K562 (cell line): ENCODE measurements around the gene OPA3. TPM values are rescaled to one million over a fixed set of nuclear protein-coding genes. Genes with fewer than 3 reads are reported as not detected.

Source experiments
- ATAC-seq: fragments of 200-7000 bp; cut with Tn5 transposase; 3 replicates; pipeline ENCODE4 v1.9.1; 2020; ENCODE audit warnings: moderate library complexity
- BruUV-seq: library from RNA; stranded (reverse); fragments of 400-500 nt; replicated peaks from 2 replicates; lab custom pipeline; 2021; lab: Mats Ljungman, UMichigan
- CTCF ChIA-PET: fragments of 300-600 bp; formaldehyde crosslinking; extraction: SDS; loops from one replicate; lab custom pipeline; 2021; ENCODE audit warnings: low intra/inter-chr PET ratio; lab: Yijun Ruan, JAX
- POLR2A ChIA-PET: fragments of 300-600, 350-650 bp; sonication (Branson Sonifier 250); formaldehyde crosslinking; extraction: SDS; loops from one replicate; lab custom pipeline; 2021; ENCODE audit warnings: antibody characterized with exemption, inconsistent platforms; lab: Yijun Ruan, JAX
- DNase-seq, 4 experiments: peaks; one replicate each; pipeline versions ENCODE4 v3.0.0 to v3.0.0-alpha.2; 2011 to 2018; ENCODE audit warnings: low spot score in 3 of 4, mixed read lengths in 3 of 4; ENCODE audit errors: extremely low read depth in 1 of 4
- FAIRE-seq: peaks from 2 replicates; lab custom pipeline; 2011; peaks lifted over from hg19 to GRCh38; lab: Jason Lieb, UNC
- H2AFZ ChIP-seq: 2 replicates; pipeline ENCODE4 v1.6.0; 2011; ENCODE audit warnings: low read depth, low read length, control low read depth, inconsistent platforms
- H3K27ac ChIP-seq: fragments of 200-600 bp; 3 replicates; pipeline ENCODE4 v1.8.0; 2011; ENCODE audit warnings: low read depth, mild to moderate bottlenecking, control low read depth, inconsistent platforms, low read length, moderate library complexity, mixed read lengths; ENCODE audit errors: extremely low read depth
- H3K27me3 ChIP-seq, 2 experiments: fragments of 300-600 bp in 1 of 2; 2 replicates in 1 of 2; 3 replicates in 1 of 2; pipeline versions ENCODE4 v1.6.0 to v1.8.0; 2011; ENCODE audit warnings: inconsistent platforms in 2 of 2, low read length in 2 of 2, mild to moderate bottlenecking in 1 of 2, mixed read lengths in 1 of 2, moderate library complexity in 1 of 2; ENCODE audit not compliant: control insufficient read depth in 2 of 2, insufficient read depth in 2 of 2
- H3K36me3 ChIP-seq: fragments of 300-600 bp; 3 replicates; pipeline ENCODE4 v1.8.0; 2011; ENCODE audit warnings: mild to moderate bottlenecking, low read length, inconsistent platforms; ENCODE audit not compliant: control insufficient read depth, insufficient read depth
- H3K4me1 ChIP-seq, 2 experiments: fragments of 200-600 bp in 1 of 2; replicated peaks in 1 of 2; 2 replicates in 1 of 2; 3 replicates in 1 of 2; pipeline versions ENCODE4 v1.5.1 to v1.8.0; 2011; ENCODE audit warnings: inconsistent platforms in 2 of 2, low read length in 2 of 2, mild to moderate bottlenecking in 1 of 2, mixed read lengths in 1 of 2, moderate library complexity in 1 of 2; ENCODE audit not compliant: control insufficient read depth in 2 of 2, insufficient read depth in 2 of 2
- H3K4me2 ChIP-seq: 2 replicates; pipeline ENCODE4 v1.6.1; 2011; ENCODE audit warnings: low read length, control low read depth, inconsistent platforms, mixed read lengths; ENCODE audit not compliant: insufficient read depth
- H3K4me3 ChIP-seq: fragments of 200-600 bp; sonication (generic), shearing (Covaris generic); 2 replicates; pipeline ENCODE4 v1.5.1; 2016; ENCODE audit warnings: control low read depth, inconsistent platforms
- H3K79me2 ChIP-seq: fragments of 200-600 bp; 3 replicates; pipeline ENCODE4 v1.8.0; 2011; ENCODE audit warnings: low read length, inconsistent platforms; ENCODE audit not compliant: control insufficient read depth, insufficient read depth
- H3K9ac ChIP-seq, 2 experiments: 2 replicates each; pipeline versions ENCODE4 v1.6.0 to v1.6.1; 2011; ENCODE audit warnings: low read depth in 2 of 2, low read length in 2 of 2, control low read depth in 1 of 2, inconsistent platforms in 1 of 2, mild to moderate bottlenecking in 1 of 2, mixed read lengths in 1 of 2; ENCODE audit not compliant: insufficient read depth in 1 of 2
- H3K9me1 ChIP-seq: one replicate; pipeline ENCODE4 v1.6.0; 2011; ENCODE audit warnings: inconsistent platforms, mild to moderate bottlenecking, low read length, moderate library complexity; ENCODE audit not compliant: control insufficient read depth, insufficient read depth
- H3K9me3 ChIP-seq: replicated peaks from 2 replicates; pipeline ENCODE4 v1.5.1; 2011; ENCODE audit warnings: low read depth, low read length, inconsistent platforms; ENCODE audit not compliant: control insufficient read depth, insufficient read depth
- H4K20me1 ChIP-seq: replicated peaks from 2 replicates; pipeline ENCODE4 v1.6.1; 2011; ENCODE audit warnings: low read length, inconsistent platforms, mixed read lengths; ENCODE audit not compliant: control insufficient read depth, insufficient read depth
- BCOR ChIP-seq: fragments of 450-650 bp; IDR thresholded peaks from 2 replicates; pipeline ENCODE4 v1.6.1; 2016
- HDAC2 ChIP-seq: fragments of 450-650 bp; IDR thresholded peaks from 2 replicates; pipeline ENCODE4 v1.6.1; 2016; ENCODE audit warnings: mild to moderate bottlenecking
- KAT2B ChIP-seq: IDR thresholded peaks from one replicate; pipeline ENCODE4 v1.6.1; 2012; ENCODE audit warnings: low read depth, mild to moderate bottlenecking, control low read depth, inconsistent platforms, low read length, moderate library complexity
- KDM1A ChIP-seq, 2 experiments: fragments of 450-650 bp; IDR thresholded peaks; 2 replicates each; pipeline ENCODE4 v1.6.1; 2016; ENCODE audit warnings: mild to moderate bottlenecking in 2 of 2
- NR2C2 ChIP-seq, 2 experiments: fragments of 200-800 bp in 1 of 2; sonication (Bioruptor generic) in 1 of 2; sonication (generic) in 1 of 2; formaldehyde crosslinking in 1 of 2; IDR thresholded peaks; 2 replicates each; pipeline versions ENCODE4 v1.6.1 to v1.8.0; 2016 to 2022; ENCODE audit warnings: mild to moderate bottlenecking in 1 of 2, missing compliant biosample characterization in 1 of 2, missing genetic modification characterization in 1 of 2, missing genetic modification reagents in 1 of 2
- RBM25 ChIP-seq: fragments of 200-400 bp; formaldehyde crosslinking; IDR thresholded peaks from 2 replicates; pipeline ENCODE4 v1.6.1; 2018; ENCODE audit warnings: low read length, low read depth, moderate library complexity; ENCODE audit not compliant: severe bottlenecking
- RCOR1 ChIP-seq, 2 experiments: IDR thresholded peaks; 2 replicates each; pipeline ENCODE4 v1.6.1; 2012; ENCODE audit warnings: low read depth in 2 of 2, low read length in 2 of 2, borderline replicate concordance in 1 of 2, improper control_type of control experiment in 1 of 2
- SMARCA5 ChIP-seq: fragments of 450-650 bp; IDR thresholded peaks from 2 replicates; pipeline ENCODE4 v1.6.1; 2016
- TRIM24 ChIP-seq, 2 experiments: fragments of 450-650 bp; IDR thresholded peaks; 2 replicates each; pipeline ENCODE4 v1.6.1; 2016
- ZFP36 ChIP-seq: fragments of 150-350 bp; IDR thresholded peaks from 2 replicates; pipeline ENCODE4 v1.6.1; 2018; ENCODE audit warnings: low read length, low read depth; ENCODE audit not compliant: partially characterized antibody
- WGBS: fragments of 100-300 bp; shearing (Covaris generic); methylation state at CpG from one replicate; pipeline ENCODE4 v1.1.6; 2016; ENCODE audit warnings: low coverage, mixed read lengths; ENCODE audit not compliant: insufficient coverage; ENCODE audit errors: missing lambda C conversion rate; 5-methylcytosine and 5-hydroxymethylcytosine counted together
- in situ Hi-C: fragments of 300-500 bp; cut with MboI; formaldehyde crosslinking; loops from 4 replicates; pipeline ENCODE4 v1.15.0; 2018; ENCODE audit warnings: inconsistent platforms, mixed read lengths
- intact Hi-C: fragments of 100-400 bp; cut with micrococcal nuclease; formaldehyde crosslinking; loops from 2 replicates; pipeline ENCODE4 v1.14.2; 2022
- polyA plus RNA-seq, 8 experiments: library from polyadenylated mRNA; depleted of rRNA in 4 of 8; stranded (reverse) in 5 of 8; unstranded in 3 of 8; fragments of >200 nt; fragmentation: Nextera tagmentation in 2 of 8; fragmentation: Illumina TruSeq in 1 of 8; extraction: Ambion mirVana in 2 of 8; extraction: Trizol in 1 of 8; gene quantifications; 2 replicates each; pipeline versions ENCODE4 v1.2.1 to v1.2.3, GENCODE V29; 2011 to 2014; ENCODE audit warnings: inconsistent platforms in 1 of 8, missing spikeins in 1 of 8
- total RNA-seq, 7 experiments: library from RNA; depleted of rRNA in 6 of 7; stranded (reverse); fragments of >200 nt in 6 of 7; fragmentation: Illumina TruSeq in 2 of 7; extraction: Trizol in 2 of 7; gene quantifications; 2 replicates each; pipeline versions ENCODE4 v1.2.1 to v1.2.3, GENCODE V29; 2011 to 2021; ENCODE audit warnings: low replicate concordance in 1 of 7
- TF ChIP-seq, protein P1 (sequence below): IDR thresholded peaks from 2 replicates; pipeline ENCODE4 v1.6.1; 2016; ENCODE audit warnings: missing genetic modification characterization, missing compliant biosample characterization

Gene OPA3
- total and polyA plus RNA-seq, 9 of the 15 experiments (the other 6 are each of a cell fraction or from before 2014, with no cell fraction given) = 1.4 to 18.8 (median 9.0) TPM

DNA sequence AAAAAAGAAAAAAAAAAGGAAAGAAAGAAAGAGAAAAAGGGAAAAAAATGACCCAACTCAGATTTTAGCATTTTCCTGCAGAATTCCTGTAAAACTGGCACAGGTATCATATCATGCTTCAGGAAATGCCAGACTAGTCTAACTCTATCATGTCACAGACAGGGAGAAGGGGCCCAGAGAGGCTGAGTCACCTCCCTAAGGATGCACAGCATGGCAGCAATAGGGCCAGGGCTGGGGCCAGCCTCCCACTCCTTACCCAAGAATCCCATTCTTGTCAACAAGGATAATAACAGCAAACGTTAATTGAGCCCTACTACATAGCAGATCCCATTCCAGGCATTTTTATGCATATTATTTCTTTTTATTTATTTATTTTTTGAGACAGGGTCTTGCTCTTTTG lies 8.9 kb upstream of the OPA3 start:
- H3K36me3 ChIP-seq = no peaks in the 10 kb centered on the region
- FAIRE-seq (no peak), DNase-seq (no peak), ATAC-seq (no peak)
- BruUV-seq = no TSS peak
- no peaks in the 10 kb centered on the region for H3K9me1 ChIP-seq
- no peaks in the 10 kb centered on the region for H3K79me2 ChIP-seq
- H3K4me3 ChIP-seq = no peak overlapping the region
- H3K27me3 ChIP-seq = peaks cover 10 to 20% of the 10 kb centered on the region in 2 experiments
- H3K9ac ChIP-seq = no peak overlapping the region
- ChIA-PET POLR2A (interaction anchor here (0.6 to 1.5 kb wide), 3 partner anchors 12 to 199 kb away, joined by 3 to 4 read pairs (median 3); no protein-coding TSS in a partner anchor), CTCF (interaction anchor here (0.5 kb wide), 1 partner anchor 1048 kb away, joined by 3 read pairs; no protein-coding TSS in a partner anchor)
- no peaks in the 10 kb centered on the region for H4K20me1 ChIP-seq
- intact Hi-C loops (no loop called here), in situ Hi-C loops (no loop called here)
- H2AFZ ChIP-seq = no peak overlapping the region
- 0% methylated on average over 1 of the region's 1 CpG for WGBS
- peaks cover 17 to 18% of the 10 kb centered on the region in 2 experiments; a peak in 4 of 5 replicates for H3K4me1 ChIP-seq
- TF ChIP-seq HDAC2 (peak; percentile 45; the same call in 1 of the 2 replicates), BCOR (peak; percentile 87), TRIM24 (IDR thresholded peaks at IDR 0.05) (no peak), KAT2B (no peak), KDM1A (IDR thresholded peaks at IDR 0.05) (peak; percentile 47 to 57; a peak in 3 of 4 replicates), NR2C2 (CRISPR knock-in tag; IDR thresholded peaks at IDR 0.05) (no peak), NR2C2 (tag; IDR thresholded peaks at IDR 0.05) (no peak), ZFP36 (peak; percentile 90), RCOR1 (IDR thresholded peaks at IDR 0.05; ENCODE audit: borderline replicate concordance in 1 of 2, low read depth in 2 of 2, low read length in 2 of 2) (0 out of 4 replicates have a peak, but pooled peaks of 1 of the 2 experiments have one; percentile 27), RBM25 (peak; percentile 87), SMARCA5 (peak; percentile 41; the same call in 1 of the 2 replicates)
- TF ChIP-seq, protein P1, sequence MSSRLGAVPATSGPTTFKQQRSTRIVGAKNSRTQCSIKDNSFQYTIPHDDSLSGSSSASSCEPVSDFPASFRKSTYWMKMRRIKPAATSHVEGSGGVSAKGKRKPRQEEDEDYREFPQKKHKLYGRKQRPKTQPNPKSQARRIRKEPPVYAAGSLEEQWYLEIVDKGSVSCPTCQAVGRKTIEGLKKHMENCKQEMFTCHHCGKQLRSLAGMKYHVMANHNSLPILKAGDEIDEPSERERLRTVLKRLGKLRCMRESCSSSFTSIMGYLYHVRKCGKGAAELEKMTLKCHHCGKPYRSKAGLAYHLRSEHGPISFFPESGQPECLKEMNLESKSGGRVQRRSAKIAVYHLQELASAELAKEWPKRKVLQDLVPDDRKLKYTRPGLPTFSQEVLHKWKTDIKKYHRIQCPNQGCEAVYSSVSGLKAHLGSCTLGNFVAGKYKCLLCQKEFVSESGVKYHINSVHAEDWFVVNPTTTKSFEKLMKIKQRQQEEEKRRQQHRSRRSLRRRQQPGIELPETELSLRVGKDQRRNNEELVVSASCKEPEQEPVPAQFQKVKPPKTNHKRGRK = peak; percentile 60; the same call in 1 of the 2 replicates
- no peaks in the 10 kb centered on the region for H3K9me3 ChIP-seq
- no peak overlapping the region for H3K27ac ChIP-seq
- no peak overlapping the region for H3K4me2 ChIP-seq
